SU-DHL-6 (cell line): ENCODE results near the gene BRSK1.

Source experiments
- EZH2phosphoT487 ChIP-seq: fragments of 200-600 bp; sonication (generic), shearing (Covaris generic); conservative IDR thresholded peaks from 2 replicates; pipeline ENCODE4 v1.6.1; 2018; ENCODE audit warnings: mild to moderate bottlenecking, antibody characterized with exemption, low read length, moderate library complexity, mixed read lengths
- TF ChIP-seq, protein P1 (sequence below): fragments of 200-600 bp; sonication (generic); IDR thresholded peaks from one replicate; pipeline ENCODE4 v1.5.1; 2017; ENCODE audit warnings: antibody characterized with exemption, mild to moderate bottlenecking, low read length, moderate library complexity; ENCODE audit not compliant: insufficient read depth, poor library complexity, severe bottlenecking

DNA sequence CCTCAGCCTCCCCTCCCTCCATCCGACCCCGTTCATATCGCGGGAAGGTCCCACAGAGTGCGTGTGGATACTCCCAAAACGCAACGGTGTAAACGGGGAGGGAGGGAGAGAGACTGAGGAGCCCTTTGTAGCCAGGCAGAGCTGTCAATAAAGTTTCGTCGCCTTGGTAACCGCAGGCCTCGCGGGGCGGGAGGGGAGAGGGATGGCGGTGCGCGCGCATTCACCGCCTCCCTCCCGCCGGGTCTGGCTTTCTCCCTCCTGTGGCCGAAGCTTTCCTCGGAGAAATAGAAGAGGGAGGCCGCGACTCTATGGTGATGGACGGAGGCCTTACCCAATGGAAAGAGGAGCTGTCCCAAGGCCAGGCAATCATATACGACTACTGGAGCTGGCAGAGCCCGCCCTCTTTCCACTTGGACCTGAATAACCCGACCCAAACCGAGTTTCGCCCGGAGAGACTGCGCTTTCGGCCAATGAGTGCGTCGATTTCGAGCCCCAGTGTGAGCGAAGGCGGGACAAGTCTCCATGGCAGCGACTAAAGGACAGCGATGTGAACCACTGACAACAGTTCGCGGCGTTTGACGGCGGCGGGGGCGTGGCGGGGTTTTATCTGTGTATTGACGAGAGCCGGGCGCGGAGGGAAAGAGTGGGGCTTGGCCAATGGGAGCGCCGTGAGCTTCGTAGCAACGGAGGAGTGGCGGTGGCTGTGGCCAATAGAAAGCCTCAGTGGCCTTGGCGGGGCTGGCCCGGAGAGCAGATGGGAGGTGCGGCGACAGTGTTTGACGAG is 55.5 kb downstream of the BRSK1 start, which contains the start of gene KMT5C:
- TF ChIP-seq EZH2phosphoT487: no peak
- TF ChIP-seq, protein P1, sequence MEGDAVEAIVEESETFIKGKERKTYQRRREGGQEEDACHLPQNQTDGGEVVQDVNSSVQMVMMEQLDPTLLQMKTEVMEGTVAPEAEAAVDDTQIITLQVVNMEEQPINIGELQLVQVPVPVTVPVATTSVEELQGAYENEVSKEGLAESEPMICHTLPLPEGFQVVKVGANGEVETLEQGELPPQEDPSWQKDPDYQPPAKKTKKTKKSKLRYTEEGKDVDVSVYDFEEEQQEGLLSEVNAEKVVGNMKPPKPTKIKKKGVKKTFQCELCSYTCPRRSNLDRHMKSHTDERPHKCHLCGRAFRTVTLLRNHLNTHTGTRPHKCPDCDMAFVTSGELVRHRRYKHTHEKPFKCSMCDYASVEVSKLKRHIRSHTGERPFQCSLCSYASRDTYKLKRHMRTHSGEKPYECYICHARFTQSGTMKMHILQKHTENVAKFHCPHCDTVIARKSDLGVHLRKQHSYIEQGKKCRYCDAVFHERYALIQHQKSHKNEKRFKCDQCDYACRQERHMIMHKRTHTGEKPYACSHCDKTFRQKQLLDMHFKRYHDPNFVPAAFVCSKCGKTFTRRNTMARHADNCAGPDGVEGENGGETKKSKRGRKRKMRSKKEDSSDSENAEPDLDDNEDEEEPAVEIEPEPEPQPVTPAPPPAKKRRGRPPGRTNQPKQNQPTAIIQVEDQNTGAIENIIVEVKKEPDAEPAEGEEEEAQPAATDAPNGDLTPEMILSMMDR: no peak
